HepG2 (cell line): ENCODE results near the gene ZCCHC3. TPM values are rescaled to one million over a fixed set of nuclear protein-coding genes. Genes with fewer than 3 reads are reported as not detected.
A peak's percentile ranks its signal among the peaks of the same experiment; 100 is the strongest.

Source experiments
- GZF1 ChIP-seq: sonication (generic); formaldehyde crosslinking; IDR thresholded peaks from 2 replicates; pipeline ENCODE4 v1.5.1; 2020; ENCODE audit warnings: mild to moderate bottlenecking, missing genetic modification reagents
- KLF9 ChIP-seq: IDR thresholded peaks from 2 replicates; pipeline ENCODE4 v1.6.1; 2016; ENCODE audit warnings: low read depth
- ZBTB20 ChIP-seq: sonication (generic); formaldehyde crosslinking; IDR thresholded peaks from 2 replicates; pipeline ENCODE4 v1.8.1; 2023; ENCODE audit warnings: missing genetic modification reagents, low read depth, mild to moderate bottlenecking, borderline replicate concordance
- ZNF260 ChIP-seq: sonication (generic); formaldehyde crosslinking; IDR thresholded peaks from 2 replicates; pipeline ENCODE4 v1.4.0; 2020; ENCODE audit warnings: missing genetic modification reagents, low read depth, mild to moderate bottlenecking, borderline replicate concordance
- ZNF687 ChIP-seq: sonication (generic); formaldehyde crosslinking; IDR thresholded peaks from 2 replicates; pipeline ENCODE4 v1.5.1; 2020; ENCODE audit warnings: mild to moderate bottlenecking, missing genetic modification reagents, moderate library complexity
- ZNF772 ChIP-seq: sonication (generic); formaldehyde crosslinking; IDR thresholded peaks from 2 replicates; pipeline ENCODE4 v1.5.0; 2020; ENCODE audit warnings: mild to moderate bottlenecking, missing genetic modification reagents
- ZNF816 ChIP-seq: sonication (generic); formaldehyde crosslinking; IDR thresholded peaks from 2 replicates; pipeline ENCODE4 v1.8.0; 2022; ENCODE audit warnings: missing genetic modification reagents, mild to moderate bottlenecking, borderline replicate concordance
- polyA plus RNA-seq, 8 experiments: library from polyadenylated mRNA; depleted of rRNA in 3 of 8; stranded (reverse) in 7 of 8; unstranded in 1 of 8; fragments of >200 nt; fragmentation: Illumina TruSeq in 4 of 8; extraction: Trizol in 4 of 8; gene quantifications; 2 replicates each; pipeline versions ENCODE4 v1.2.1 to v1.2.3, GENCODE V29; 2011 to 2016; ENCODE audit warnings: low read depth in 4 of 8, missing spikeins in 1 of 8, mixed read lengths in 1 of 8; ENCODE audit not compliant: insufficient read depth in 1 of 8
- total RNA-seq, 5 experiments: library from RNA; depleted of rRNA; stranded (reverse); fragments of >200 nt; fragmentation: Illumina TruSeq; extraction: Trizol; gene quantifications; 2 replicates each; pipeline ENCODE4 v1.2.3, GENCODE V29; 2016; ENCODE audit warnings: low read depth in 1 of 5
- TF ChIP-seq, protein P1 (sequence below): sonication (generic); formaldehyde crosslinking; IDR thresholded peaks from 2 replicates; pipeline ENCODE4 v1.5.1; 2020; ENCODE audit warnings: mild to moderate bottlenecking, missing genetic modification reagents, borderline replicate concordance
- TF ChIP-seq, protein P2 (sequence below): sonication (generic); formaldehyde crosslinking; IDR thresholded peaks from 2 replicates; pipeline ENCODE4 v1.4.0; 2020; ENCODE audit warnings: missing genetic modification reagents
- TF ChIP-seq, protein P3 (sequence below): sonication (generic); formaldehyde crosslinking; IDR thresholded peaks from 2 replicates; pipeline ENCODE4 v1.9.0; 2021; ENCODE audit warnings: missing genetic modification reagents, borderline replicate concordance

The ZCCHC3 gene
- total and polyA plus RNA-seq, 2 of the 13 experiments (the other 11 are each of a cell fraction or from before 2014, with no cell fraction given), result 46.6 to 63.0 TPM

DNA sequence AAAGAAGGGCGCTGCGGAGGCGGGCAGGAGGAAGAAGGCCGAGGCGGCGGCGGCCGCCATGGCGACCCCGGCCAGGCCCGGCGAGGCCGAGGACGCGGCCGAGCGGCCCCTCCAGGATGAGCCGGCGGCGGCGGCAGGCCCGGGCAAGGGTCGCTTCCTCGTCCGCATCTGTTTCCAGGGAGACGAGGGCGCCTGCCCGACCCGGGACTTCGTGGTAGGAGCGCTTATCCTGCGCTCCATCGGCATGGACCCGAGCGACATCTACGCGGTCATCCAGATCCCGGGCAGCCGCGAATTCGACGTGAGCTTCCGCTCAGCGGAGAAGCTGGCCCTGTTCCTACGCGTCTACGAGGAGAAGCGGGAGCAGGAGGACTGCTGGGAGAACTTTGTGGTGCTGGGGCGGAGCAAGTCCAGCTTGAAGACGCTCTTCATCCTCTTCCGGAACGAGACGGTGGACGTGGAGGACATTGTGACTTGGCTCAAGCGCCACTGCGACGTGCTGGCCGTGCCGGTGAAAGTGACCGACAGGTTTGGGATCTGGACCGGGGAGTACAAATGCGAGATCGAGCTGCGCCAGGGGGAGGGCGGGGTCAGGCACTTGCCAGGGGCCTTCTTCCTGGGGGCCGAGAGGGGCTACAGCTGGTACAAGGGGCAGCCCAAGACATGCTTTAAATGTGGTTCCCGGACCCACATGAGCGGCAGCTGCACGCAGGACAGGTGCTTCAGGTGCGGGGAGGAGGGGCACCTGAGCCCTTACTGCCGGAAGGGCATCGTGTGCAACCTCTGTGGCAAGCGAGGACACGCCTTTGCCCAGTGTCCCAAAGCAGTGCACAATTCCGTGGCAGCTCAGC lies 780 bp downstream of the ZCCHC3 start (continued):
- TF ChIP-seq ZNF816, result no peak
- TF ChIP-seq, protein P1, sequence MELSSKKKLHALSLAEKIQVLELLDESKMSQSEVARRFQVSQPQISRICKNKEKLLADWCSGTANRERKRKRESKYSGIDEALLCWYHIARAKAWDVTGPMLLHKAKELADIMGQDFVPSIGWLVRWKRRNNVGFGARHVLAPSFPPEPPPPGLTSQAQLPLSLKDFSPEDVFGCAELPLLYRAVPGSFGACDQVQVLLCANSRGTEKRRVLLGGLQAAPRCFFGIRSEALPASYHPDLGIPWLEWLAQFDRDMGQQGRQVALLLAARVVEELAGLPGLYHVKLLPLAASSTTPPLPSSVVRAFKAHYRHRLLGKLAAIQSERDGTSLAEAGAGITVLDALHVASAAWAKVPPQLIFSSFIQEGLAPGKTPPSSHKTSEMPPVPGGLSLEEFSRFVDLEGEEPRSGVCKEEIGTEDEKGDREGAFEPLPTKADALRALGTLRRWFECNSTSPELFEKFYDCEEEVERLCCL (CRISPR knock-in tag), result no peak
- peak; percentile 8; the same call in 1 of the 2 replicates for TF ChIP-seq ZBTB20 (CRISPR knock-in tag)
- TF ChIP-seq, protein P2, sequence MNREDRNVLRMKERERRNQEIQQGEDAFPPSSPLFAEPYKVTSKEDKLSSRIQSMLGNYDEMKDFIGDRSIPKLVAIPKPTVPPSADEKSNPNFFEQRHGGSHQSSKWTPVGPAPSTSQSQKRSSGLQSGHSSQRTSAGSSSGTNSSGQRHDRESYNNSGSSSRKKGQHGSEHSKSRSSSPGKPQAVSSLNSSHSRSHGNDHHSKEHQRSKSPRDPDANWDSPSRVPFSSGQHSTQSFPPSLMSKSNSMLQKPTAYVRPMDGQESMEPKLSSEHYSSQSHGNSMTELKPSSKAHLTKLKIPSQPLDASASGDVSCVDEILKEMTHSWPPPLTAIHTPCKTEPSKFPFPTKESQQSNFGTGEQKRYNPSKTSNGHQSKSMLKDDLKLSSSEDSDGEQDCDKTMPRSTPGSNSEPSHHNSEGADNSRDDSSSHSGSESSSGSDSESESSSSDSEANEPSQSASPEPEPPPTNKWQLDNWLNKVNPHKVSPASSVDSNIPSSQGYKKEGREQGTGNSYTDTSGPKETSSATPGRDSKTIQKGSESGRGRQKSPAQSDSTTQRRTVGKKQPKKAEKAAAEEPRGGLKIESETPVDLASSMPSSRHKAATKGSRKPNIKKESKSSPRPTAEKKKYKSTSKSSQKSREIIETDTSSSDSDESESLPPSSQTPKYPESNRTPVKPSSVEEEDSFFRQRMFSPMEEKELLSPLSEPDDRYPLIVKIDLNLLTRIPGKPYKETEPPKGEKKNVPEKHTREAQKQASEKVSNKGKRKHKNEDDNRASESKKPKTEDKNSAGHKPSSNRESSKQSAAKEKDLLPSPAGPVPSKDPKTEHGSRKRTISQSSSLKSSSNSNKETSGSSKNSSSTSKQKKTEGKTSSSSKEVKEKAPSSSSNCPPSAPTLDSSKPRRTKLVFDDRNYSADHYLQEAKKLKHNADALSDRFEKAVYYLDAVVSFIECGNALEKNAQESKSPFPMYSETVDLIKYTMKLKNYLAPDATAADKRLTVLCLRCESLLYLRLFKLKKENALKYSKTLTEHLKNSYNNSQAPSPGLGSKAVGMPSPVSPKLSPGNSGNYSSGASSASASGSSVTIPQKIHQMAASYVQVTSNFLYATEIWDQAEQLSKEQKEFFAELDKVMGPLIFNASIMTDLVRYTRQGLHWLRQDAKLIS (CRISPR knock-in tag), result peak; percentile 89; the same call in 1 of the 2 replicates
- no peak for TF ChIP-seq KLF9 (CRISPR knock-in tag)
- TF ChIP-seq ZNF687 (CRISPR knock-in tag), result peak; percentile 91
- TF ChIP-seq, protein P3, sequence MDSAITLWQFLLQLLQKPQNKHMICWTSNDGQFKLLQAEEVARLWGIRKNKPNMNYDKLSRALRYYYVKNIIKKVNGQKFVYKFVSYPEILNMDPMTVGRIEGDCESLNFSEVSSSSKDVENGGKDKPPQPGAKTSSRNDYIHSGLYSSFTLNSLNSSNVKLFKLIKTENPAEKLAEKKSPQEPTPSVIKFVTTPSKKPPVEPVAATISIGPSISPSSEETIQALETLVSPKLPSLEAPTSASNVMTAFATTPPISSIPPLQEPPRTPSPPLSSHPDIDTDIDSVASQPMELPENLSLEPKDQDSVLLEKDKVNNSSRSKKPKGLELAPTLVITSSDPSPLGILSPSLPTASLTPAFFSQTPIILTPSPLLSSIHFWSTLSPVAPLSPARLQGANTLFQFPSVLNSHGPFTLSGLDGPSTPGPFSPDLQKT (CRISPR knock-in tag), result peak; percentile 63; the same call in 1 of the 2 replicates
- TF ChIP-seq ZNF772 (CRISPR knock-in tag), result 0 out of 2 replicates have a peak, but pooled peaks have one; percentile 38
- TF ChIP-seq GZF1, result peak; percentile 55; the same call in 1 of the 2 replicates
- TF ChIP-seq ZNF260 (CRISPR knock-in tag), result no peak
